Anterior cingulate cortex (tissue), 58 donors: ENCODE results near the gene OR7A17.

Experiments
- DNase-seq, 58 donors: peaks; one replicate each; lab custom pipeline; 2025; lab: John Stamatoyannopoulos, UW

The OR7A17 gene

GRCh38 chr19:14886032-14886431 is at the start of gene OR7A17:
Gene OR7A17, minus strand, starts transcription at chr19:14886132. Its CDS starts 4,777 bp downstream, at chr19:14881355.
- no peak for DNase-seq

GRCh38 chr19:14933506-14933905 is 47.6 kb upstream of the OR7A17 start:
- no peak for DNase-seq

- DNase-seq, result no peak
Observed at GRCh38 chr19:14916848-14917247, 30.9 kb upstream of the OR7A17 start.

GRCh38 chr19:14915116-14915515 is 29.2 kb upstream of the OR7A17 start:
- no peak for DNase-seq

GRCh38 chr19:14906711-14907110 is 20.8 kb upstream of the OR7A17 start:
- no peak for DNase-seq

GRCh38 chr19:14901675-14902260 is 15.8 kb upstream of the OR7A17 start:
- no peak for DNase-seq

- peak in 4 of 58 donors; percentile 0 to 2 (median 2) for DNase-seq
Observed at GRCh38 chr19:14890643-14891379, 4.9 kb upstream of the OR7A17 start.

- no peak for DNase-seq
Observed at GRCh38 chr19:14889994-14890642, 4.2 kb upstream of the OR7A17 start.

GRCh38 chr19:14871619-14872230 is 14.2 kb downstream of the OR7A17 start:
- no peak for DNase-seq

GRCh38 chr19:14868497-14868896 is 17.4 kb downstream of the OR7A17 start:
- no peak for DNase-seq

- no peak for DNase-seq
Observed at GRCh38 chr19:14848822-14849221, 37.1 kb downstream of the OR7A17 start, which contains the start of gene OR7A10. Gene OR7A10, minus strand, starts transcription at chr19:14848922. Its CDS starts 7,045 bp downstream, at chr19:14841877.

GRCh38 chr19:14843578-14843977 is 42.4 kb downstream of the OR7A17 start:
- DNase-seq, result no peak

- no peak for DNase-seq
Observed at GRCh38 chr19:14843169-14843568, 42.8 kb downstream of the OR7A17 start.

GRCh38 chr19:14840206-14840605 is 45.7 kb downstream of the OR7A17 start:
- no peak for DNase-seq

- DNase-seq, result no peak
Observed at GRCh38 chr19:14837391-14837790, 48.5 kb downstream of the OR7A17 start.

- peak in 5 of 58 donors; percentile 1 to 21 (median 17) for DNase-seq
Observed at GRCh38 chr19:14835011-14835410, 50.9 kb downstream of the OR7A17 start, which contains the start of the genes OR7A5 and OR7C1. Gene OR7A5, minus strand, starts transcription at chr19:14835185. Its CDS starts 6,944 bp downstream, at chr19:14828241. Gene OR7C1, minus strand, starts transcription at chr19:14835185. Its CDS starts 35,049 bp downstream, at chr19:14800136.

- DNase-seq, result no peak
Observed at GRCh38 chr19:14830702-14831101, 55.2 kb downstream of the OR7A17 start.
